ENCODE data around the gene SLC35D2.

The SLC35D2 gene

DNA sequence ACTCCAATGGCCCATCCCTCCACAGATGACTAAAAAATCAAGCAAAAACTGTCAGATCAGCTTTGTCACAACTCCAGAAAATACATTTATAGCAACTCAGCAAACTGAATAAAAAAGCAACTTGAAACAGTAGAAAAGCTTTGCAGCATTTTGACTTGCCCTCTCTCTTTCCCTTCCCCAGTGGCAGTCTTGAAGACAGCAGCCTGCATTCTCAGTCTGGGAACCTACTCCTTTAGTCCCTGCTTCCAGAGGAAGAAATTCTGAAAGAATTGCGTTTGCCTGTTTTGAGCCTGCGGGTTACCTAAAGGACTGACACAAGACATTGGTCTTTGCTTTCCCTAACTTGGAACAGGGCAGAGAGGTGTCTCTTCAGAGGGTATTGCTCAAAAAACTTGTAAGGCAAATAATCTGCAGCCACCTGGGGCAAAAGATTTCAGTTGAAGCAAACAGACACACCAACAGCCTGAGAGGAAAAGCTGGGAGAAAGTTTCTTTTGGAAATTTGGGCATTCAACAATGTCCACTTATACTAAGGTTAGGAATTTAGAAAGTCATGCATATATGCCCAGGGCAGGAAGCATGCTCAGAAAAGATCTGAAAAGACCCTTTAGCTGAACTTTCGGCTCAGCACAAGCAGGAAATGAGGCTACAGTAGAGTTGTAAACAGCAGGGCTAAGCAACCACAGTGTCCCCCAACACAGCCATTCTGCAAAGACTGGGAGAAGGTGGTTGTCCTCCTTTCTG, 15.2 kb upstream of the SLC35D2 start:
- no peaks in the 10 kb centered on the region for H3K27me3 ChIP-seq (ENCODE audit: control insufficient read depth in 1 of 2, insufficient read depth in 2 of 2, low read length in 2 of 2)
- no peak overlapping the region for H3K4me3 ChIP-seq (ENCODE audit: low read length in 2 of 2)
- H3K9ac ChIP-seq (ENCODE audit: low read length in 2 of 2) = no peak overlapping the region
- H3K27ac ChIP-seq (ENCODE audit: low read length) = no peak overlapping the region
- no peaks in the 10 kb centered on the region for H3K4me1 ChIP-seq (ENCODE audit: control insufficient read depth, insufficient read depth, low read length)
- H3K9me3 ChIP-seq (ENCODE audit: control insufficient read depth in 2 of 2, low read length in 2 of 2) = no peaks in the 10 kb centered on the region
- no peaks in the 10 kb centered on the region for H3K36me3 ChIP-seq (ENCODE audit: control insufficient read depth in 2 of 2, insufficient read depth in 2 of 2, low read length in 2 of 2)

DNA sequence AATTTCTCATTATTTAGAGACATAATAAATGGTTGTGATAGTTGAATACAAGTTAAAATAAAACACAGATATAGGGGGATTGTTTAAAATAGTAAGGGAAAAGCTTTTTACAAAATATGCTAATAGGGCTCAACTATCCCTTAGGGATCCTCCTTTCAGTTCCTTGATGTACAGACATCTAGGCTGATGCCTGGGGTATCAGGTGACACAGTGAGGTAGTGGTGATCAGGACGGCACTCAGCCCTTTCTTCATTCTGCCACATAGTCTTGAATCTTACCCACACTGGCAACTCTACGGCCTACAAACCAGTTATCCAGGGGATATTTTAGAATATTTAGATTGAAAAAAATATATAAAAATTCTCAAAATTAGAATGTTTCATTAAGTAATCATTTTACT, 12.5 kb upstream of the SLC35D2 start:
- H3K4me3 ChIP-seq (ENCODE audit: low read length in 2 of 2) = no peak overlapping the region
- no peaks in the 10 kb centered on the region for H3K27me3 ChIP-seq (ENCODE audit: control insufficient read depth in 1 of 2, insufficient read depth in 2 of 2, low read length in 2 of 2)
- no peak overlapping the region for H3K9ac ChIP-seq (ENCODE audit: low read length in 2 of 2)
- no peaks in the 10 kb centered on the region for H3K36me3 ChIP-seq (ENCODE audit: control insufficient read depth in 2 of 2, insufficient read depth in 2 of 2, low read length in 2 of 2)
- H3K27ac ChIP-seq (ENCODE audit: low read length) = no peak overlapping the region
- H3K9me3 ChIP-seq (ENCODE audit: control insufficient read depth in 2 of 2, low read length in 2 of 2) = no peaks in the 10 kb centered on the region
- no peaks in the 10 kb centered on the region for H3K4me1 ChIP-seq (ENCODE audit: control insufficient read depth, insufficient read depth, low read length)

DNA sequence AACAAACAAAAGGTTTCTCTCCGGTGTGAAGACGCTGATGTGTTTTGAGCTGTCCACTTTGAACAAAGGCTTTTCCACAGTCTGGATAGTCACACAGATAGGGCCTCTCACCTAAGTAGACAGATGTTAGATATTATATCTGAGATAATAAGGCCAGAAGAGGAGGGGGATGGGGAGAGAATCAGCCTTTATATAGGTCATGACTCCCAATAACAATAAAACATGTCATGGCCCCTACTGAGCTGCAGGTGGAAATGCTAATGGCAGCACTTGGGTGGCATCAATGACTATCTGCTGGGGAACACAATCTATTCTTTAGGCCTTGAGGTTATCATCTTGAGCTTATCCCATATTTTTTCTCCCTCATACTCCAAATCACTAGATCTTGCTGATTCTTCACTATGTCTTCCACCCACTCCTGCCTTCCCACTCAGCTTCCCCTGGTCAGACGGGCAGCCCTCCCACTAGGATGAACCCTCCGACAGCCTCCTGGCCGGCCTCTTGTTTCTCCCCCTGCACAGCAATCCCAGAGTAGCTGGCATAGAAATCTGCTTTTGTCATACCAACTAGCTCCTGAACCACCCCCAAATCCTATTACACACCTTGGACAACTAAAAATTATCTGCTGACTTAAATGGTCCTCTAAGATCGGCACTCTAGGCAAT, 11.5 kb upstream of the SLC35D2 start:
- Histone ChIP-seq H3K27me3 (ENCODE audit: control insufficient read depth in 1 of 2, insufficient read depth in 2 of 2, low read length in 2 of 2) (no peaks in the 10 kb centered on the region), H3K36me3 (ENCODE audit: control insufficient read depth in 2 of 2, insufficient read depth in 2 of 2, low read length in 2 of 2) (no peaks in the 10 kb centered on the region), H3K9me3 (ENCODE audit: control insufficient read depth in 2 of 2, low read length in 2 of 2) (no peaks in the 10 kb centered on the region), H3K4me1 (ENCODE audit: control insufficient read depth, insufficient read depth, low read length) (no peaks in the 10 kb centered on the region), H3K9ac (ENCODE audit: low read length in 2 of 2) (no peak overlapping the region), H3K4me3 (ENCODE audit: low read length in 2 of 2) (no peak overlapping the region), H3K27ac (ENCODE audit: low read length) (no peak overlapping the region)

DNA sequence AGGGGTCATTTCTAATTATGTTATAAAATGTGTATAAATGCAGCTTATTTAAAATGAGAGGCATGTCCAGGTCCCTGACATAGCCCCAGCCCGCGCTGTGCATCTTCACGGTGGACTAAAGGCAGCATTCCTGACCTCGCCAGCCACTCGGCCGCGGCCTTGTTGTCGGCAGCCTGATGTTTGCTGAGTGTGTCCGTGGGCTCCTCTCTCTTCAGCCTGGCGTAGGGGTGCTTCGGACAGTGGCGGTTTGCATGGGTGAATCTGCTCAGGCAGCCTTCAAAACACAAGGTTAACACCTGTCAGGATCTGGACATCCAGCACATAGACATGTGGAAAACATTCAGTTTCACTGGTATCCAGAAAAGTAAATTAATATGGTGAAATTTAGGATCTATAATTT, 8.8 kb upstream of the SLC35D2 start:
- Histone ChIP-seq H3K4me3 (ENCODE audit: low read length in 2 of 2) (no peak overlapping the region), H3K27me3 (ENCODE audit: control insufficient read depth in 1 of 2, insufficient read depth in 2 of 2, low read length in 2 of 2) (no peaks in the 10 kb centered on the region), H3K9me3 (ENCODE audit: control insufficient read depth in 2 of 2, low read length in 2 of 2) (no peaks in the 10 kb centered on the region), H3K9ac (ENCODE audit: low read length in 2 of 2) (no peak overlapping the region), H3K36me3 (ENCODE audit: control insufficient read depth in 2 of 2, insufficient read depth in 2 of 2, low read length in 2 of 2) (no peaks in the 10 kb centered on the region), H3K27ac (ENCODE audit: low read length) (no peak overlapping the region), H3K4me1 (ENCODE audit: control insufficient read depth, insufficient read depth, low read length) (no peaks in the 10 kb centered on the region)

DNA sequence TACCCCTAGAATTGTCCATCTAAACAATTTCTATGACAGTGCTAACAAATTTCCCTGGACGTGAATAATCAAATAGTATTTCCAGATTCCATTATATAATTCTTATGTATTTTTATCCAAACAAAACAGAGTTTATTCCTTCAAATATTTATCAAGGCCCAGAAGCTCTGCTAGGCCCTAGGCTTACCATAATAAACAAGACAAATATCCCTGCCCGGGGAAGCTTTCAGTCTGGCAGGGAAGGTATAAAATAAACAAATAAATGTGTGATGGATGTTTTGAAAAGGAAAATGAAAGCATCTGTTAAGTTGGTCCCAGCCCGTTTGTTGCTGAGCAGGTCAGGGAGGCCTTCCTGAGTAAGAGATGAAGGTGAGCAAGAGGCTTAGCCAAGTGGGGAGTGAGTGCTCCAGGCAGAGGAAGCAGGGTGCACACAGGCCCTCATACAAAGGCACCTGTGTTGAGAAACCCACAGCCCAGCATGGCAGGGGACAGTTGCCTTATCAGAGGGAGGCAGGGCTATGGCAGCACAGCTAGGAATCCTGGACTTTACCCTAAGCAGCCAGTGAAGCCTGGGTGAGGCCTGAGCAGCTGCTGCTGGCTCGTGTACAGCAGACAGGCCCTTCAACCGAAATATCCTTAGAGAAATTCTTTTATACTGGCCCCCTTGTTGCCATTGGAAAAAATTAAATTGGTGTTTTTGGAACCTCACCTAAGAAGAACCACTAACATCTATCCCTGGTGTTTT, 7.7 kb upstream of the SLC35D2 start:
- Histone ChIP-seq H3K27ac (ENCODE audit: low read length) (no peak overlapping the region), H3K9me3 (ENCODE audit: control insufficient read depth in 2 of 2, low read length in 2 of 2) (no peaks in the 10 kb centered on the region), H3K4me3 (ENCODE audit: low read length in 2 of 2) (no peak overlapping the region), H3K9ac (ENCODE audit: low read length in 2 of 2) (peak overlapping the region in 1 of 2 donors; percentile 21), H3K4me1 (ENCODE audit: control insufficient read depth, insufficient read depth, low read length) (no peaks in the 10 kb centered on the region), H3K36me3 (ENCODE audit: control insufficient read depth in 2 of 2, insufficient read depth in 2 of 2, low read length in 2 of 2) (no peaks in the 10 kb centered on the region), H3K27me3 (ENCODE audit: control insufficient read depth in 1 of 2, insufficient read depth in 2 of 2, low read length in 2 of 2) (no peaks in the 10 kb centered on the region)

DNA sequence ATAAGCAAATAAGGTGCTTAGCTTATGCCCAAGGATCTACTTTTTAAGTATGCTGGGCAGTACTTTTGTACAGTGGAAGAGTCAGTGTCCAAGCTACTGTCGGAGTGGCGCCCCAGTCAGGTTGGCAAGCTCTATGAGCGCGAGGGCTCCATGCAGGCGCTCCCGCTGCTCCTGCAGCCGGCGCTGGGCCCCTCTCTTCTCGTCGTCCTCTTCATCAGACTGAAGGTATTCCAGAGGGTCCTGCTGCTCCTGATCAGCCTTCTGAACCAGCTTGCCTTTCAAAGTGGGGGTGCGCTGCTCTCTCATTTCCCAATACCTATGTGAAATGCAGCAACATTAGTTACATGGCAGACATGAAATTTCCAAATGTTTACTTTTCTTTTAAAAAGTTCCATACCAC, 4.6 kb upstream of the SLC35D2 start:
- H3K27ac ChIP-seq (ENCODE audit: low read length) = no peak overlapping the region
- no peaks in the 10 kb centered on the region for H3K36me3 ChIP-seq (ENCODE audit: control insufficient read depth in 2 of 2, insufficient read depth in 2 of 2, low read length in 2 of 2)
- H3K4me1 ChIP-seq (ENCODE audit: control insufficient read depth, insufficient read depth, low read length) = no peaks in the 10 kb centered on the region
- H3K9me3 ChIP-seq (ENCODE audit: control insufficient read depth in 2 of 2, low read length in 2 of 2) = no peaks in the 10 kb centered on the region
- no peaks in the 10 kb centered on the region for H3K27me3 ChIP-seq (ENCODE audit: control insufficient read depth in 1 of 2, insufficient read depth in 2 of 2, low read length in 2 of 2)
- H3K4me3 ChIP-seq (ENCODE audit: low read length in 2 of 2) = no peak overlapping the region
- no peak overlapping the region for H3K9ac ChIP-seq (ENCODE audit: low read length in 2 of 2)

DNA sequence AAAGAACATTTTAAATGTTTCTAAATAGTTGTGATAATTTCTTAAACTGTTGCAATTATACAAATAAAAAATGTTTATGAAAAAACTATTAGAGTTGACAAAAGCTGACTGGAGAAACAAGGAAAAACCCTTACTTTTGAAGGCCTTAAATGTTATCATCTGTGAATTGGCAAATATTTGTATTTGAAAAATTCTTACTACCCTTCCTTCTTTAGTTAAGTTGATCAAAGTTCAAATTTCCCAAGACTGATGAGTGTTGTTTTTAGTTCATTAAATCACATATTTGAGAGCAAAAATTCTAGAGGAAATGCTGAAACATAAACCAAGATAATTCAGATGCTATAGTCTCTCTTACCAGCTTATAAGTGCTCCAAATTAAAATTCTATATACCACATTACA, 2.6 kb upstream of the SLC35D2 start:
- Histone ChIP-seq H3K4me3 (ENCODE audit: low read length in 2 of 2) (no peak overlapping the region), H3K9me3 (ENCODE audit: control insufficient read depth in 2 of 2, low read length in 2 of 2) (no peaks in the 10 kb centered on the region), H3K27ac (ENCODE audit: low read length) (no peak overlapping the region), H3K9ac (ENCODE audit: low read length in 2 of 2) (no peak overlapping the region), H3K36me3 (ENCODE audit: control insufficient read depth in 2 of 2, insufficient read depth in 2 of 2, low read length in 2 of 2) (no peaks in the 10 kb centered on the region), H3K4me1 (ENCODE audit: control insufficient read depth, insufficient read depth, low read length) (peaks cover 15% of the 10 kb centered on the region), H3K27me3 (ENCODE audit: control insufficient read depth in 1 of 2, insufficient read depth in 2 of 2, low read length in 2 of 2) (no peaks in the 10 kb centered on the region)

DNA sequence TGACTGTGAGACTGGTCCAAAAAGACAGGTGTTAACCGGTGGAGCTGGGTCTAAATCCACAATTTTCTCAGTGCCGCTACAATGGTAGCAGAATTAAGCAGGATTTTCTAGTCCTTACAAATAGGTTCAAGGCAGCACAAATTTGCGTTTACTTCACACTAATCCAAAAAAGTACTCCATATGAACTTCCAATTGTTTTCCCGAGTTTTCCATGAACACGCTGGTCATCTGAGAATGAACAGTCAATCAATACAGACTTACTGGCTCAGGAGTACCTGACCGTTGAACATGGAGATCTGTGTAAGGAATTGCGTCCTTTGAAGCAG, 709 bp downstream of the SLC35D2 start:
- Histone ChIP-seq H3K27ac (ENCODE audit: low read length) (peak overlapping the region; percentile 64), H3K9ac (ENCODE audit: low read length in 2 of 2) (peak overlapping the region; percentile 69 to 74), H3K4me1 (ENCODE audit: control insufficient read depth, insufficient read depth, low read length) (peaks cover 15% of the 10 kb centered on the region), H3K27me3 (ENCODE audit: control insufficient read depth in 1 of 2, insufficient read depth in 2 of 2, low read length in 2 of 2) (no peaks in the 10 kb centered on the region), H3K9me3 (ENCODE audit: control insufficient read depth in 2 of 2, low read length in 2 of 2) (no peaks in the 10 kb centered on the region), H3K4me3 (ENCODE audit: low read length in 2 of 2) (peak overlapping the region; percentile 74 to 82), H3K36me3 (ENCODE audit: control insufficient read depth in 2 of 2, insufficient read depth in 2 of 2, low read length in 2 of 2) (no peaks in the 10 kb centered on the region)

DNA sequence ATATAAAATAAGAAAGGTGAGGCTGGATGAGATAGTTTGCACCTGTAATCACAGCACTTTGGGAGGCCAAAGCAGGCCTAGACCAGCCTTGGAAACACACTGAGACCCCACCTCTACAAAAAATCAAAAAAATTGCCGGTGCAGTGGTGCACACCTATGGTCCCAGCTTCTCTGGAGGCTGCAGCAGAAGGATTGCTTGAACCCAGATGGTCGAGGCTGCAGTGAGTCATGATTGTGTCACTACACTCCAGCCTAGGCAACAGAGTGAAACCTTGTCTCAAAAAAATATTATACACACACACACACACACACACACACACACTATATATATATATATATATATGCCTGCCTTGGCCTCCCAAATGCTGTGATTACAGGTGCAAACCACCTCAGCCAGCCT, 1.3 kb downstream of the SLC35D2 start:
- H3K9ac ChIP-seq (ENCODE audit: low read length in 2 of 2) = no peak overlapping the region
- peak overlapping the region in 1 of 2 donors; percentile 82 for H3K4me3 ChIP-seq (ENCODE audit: low read length in 2 of 2)
- H3K36me3 ChIP-seq (ENCODE audit: control insufficient read depth in 2 of 2, insufficient read depth in 2 of 2, low read length in 2 of 2) = no peaks in the 10 kb centered on the region
- H3K4me1 ChIP-seq (ENCODE audit: control insufficient read depth, insufficient read depth, low read length) = peaks cover 21% of the 10 kb centered on the region
- no peaks in the 10 kb centered on the region for H3K27me3 ChIP-seq (ENCODE audit: control insufficient read depth in 1 of 2, insufficient read depth in 2 of 2, low read length in 2 of 2)
- H3K9me3 ChIP-seq (ENCODE audit: control insufficient read depth in 2 of 2, low read length in 2 of 2) = no peaks in the 10 kb centered on the region
- H3K27ac ChIP-seq (ENCODE audit: low read length) = no peak overlapping the region

DNA sequence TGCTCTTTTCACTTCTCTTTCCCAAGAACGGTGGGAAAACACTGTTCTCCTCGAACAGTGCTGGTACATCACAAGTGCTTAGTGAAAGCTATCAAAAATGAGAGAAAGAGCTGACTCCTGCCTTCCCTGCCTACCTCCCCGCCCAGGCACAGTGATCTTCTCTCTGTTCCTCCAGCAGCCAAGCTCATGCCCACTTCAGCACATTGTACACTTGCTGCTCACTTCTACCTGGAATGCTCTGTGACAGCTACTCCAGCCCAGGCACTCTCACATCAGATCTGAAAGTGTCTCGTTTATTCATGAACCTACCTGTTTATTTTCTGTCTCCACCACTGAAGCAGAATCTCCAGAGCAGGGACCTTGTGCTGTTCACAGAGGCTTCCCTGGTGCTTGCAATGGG, 1.8 kb downstream of the SLC35D2 start:
- Histone ChIP-seq H3K9me3 (ENCODE audit: control insufficient read depth in 2 of 2, low read length in 2 of 2) (no peaks in the 10 kb centered on the region), H3K4me1 (ENCODE audit: control insufficient read depth, insufficient read depth, low read length) (peaks cover 21% of the 10 kb centered on the region), H3K27ac (ENCODE audit: low read length) (no peak overlapping the region), H3K27me3 (ENCODE audit: control insufficient read depth in 1 of 2, insufficient read depth in 2 of 2, low read length in 2 of 2) (no peaks in the 10 kb centered on the region), H3K4me3 (ENCODE audit: low read length in 2 of 2) (no peak overlapping the region), H3K36me3 (ENCODE audit: control insufficient read depth in 2 of 2, insufficient read depth in 2 of 2, low read length in 2 of 2) (no peaks in the 10 kb centered on the region), H3K9ac (ENCODE audit: low read length in 2 of 2) (peak overlapping the region in 1 of 2 donors; percentile 13)

DNA sequence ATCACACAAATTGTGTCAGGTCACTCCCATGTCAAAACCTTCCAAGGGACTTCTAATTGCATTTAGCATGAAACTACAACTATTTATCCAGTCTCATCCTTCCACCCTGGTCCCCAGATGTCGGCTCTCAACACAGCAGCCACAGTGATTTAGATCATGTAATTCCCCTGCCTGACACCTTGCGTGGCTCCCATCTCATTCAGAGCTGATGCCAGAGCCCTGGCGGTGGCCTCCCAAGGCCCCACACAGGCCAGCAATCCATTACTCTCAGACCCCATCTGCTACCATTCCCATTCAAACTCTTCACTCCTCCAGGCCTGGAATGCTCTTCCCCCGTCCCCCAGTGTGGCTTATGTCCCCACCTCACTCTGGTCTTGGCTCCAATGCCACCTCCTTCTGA, 2.4 kb downstream of the SLC35D2 start:
- H3K27me3 ChIP-seq (ENCODE audit: control insufficient read depth in 1 of 2, insufficient read depth in 2 of 2, low read length in 2 of 2) = no peaks in the 10 kb centered on the region
- no peak overlapping the region for H3K9ac ChIP-seq (ENCODE audit: low read length in 2 of 2)
- H3K4me1 ChIP-seq (ENCODE audit: control insufficient read depth, insufficient read depth, low read length) = peaks cover 21% of the 10 kb centered on the region
- no peak overlapping the region for H3K27ac ChIP-seq (ENCODE audit: low read length)
- no peaks in the 10 kb centered on the region for H3K36me3 ChIP-seq (ENCODE audit: control insufficient read depth in 2 of 2, insufficient read depth in 2 of 2, low read length in 2 of 2)
- no peak overlapping the region for H3K4me3 ChIP-seq (ENCODE audit: low read length in 2 of 2)
- H3K9me3 ChIP-seq (ENCODE audit: control insufficient read depth in 2 of 2, low read length in 2 of 2) = no peaks in the 10 kb centered on the region
